HepG2 (cell line): ENCODE measurements around the gene HSD3B7. TPM values are rescaled to one million over a fixed set of nuclear protein-coding genes. Genes with fewer than 3 reads are reported as not detected.

Experiments used
- HNF4G ChIP-seq, 2 experiments: sonication (generic) in 1 of 2; formaldehyde crosslinking in 1 of 2; IDR thresholded peaks; 2 replicates each; pipeline versions ENCODE4 v1.4.0 to v1.6.1; 2011 to 2020; ENCODE audit warnings: borderline replicate concordance in 2 of 2, low read depth in 2 of 2, mild to moderate bottlenecking in 2 of 2, low read length in 1 of 2, missing genetic modification reagents in 1 of 2, moderate library complexity in 1 of 2
- JUNB ChIP-seq: sonication (generic); formaldehyde crosslinking; IDR thresholded peaks from 2 replicates; pipeline ENCODE4 v1.8.0; 2022; ENCODE audit warnings: missing genetic modification reagents, mild to moderate bottlenecking, borderline replicate concordance
- MAFG ChIP-seq: sonication (generic); formaldehyde crosslinking; IDR thresholded peaks from 2 replicates; pipeline ENCODE4 v1.5.1; 2020; ENCODE audit warnings: mild to moderate bottlenecking, missing genetic modification reagents
- NFE2 ChIP-seq: sonication (generic); formaldehyde crosslinking; IDR thresholded peaks from 2 replicates; pipeline ENCODE4 v1.4.0; 2020; ENCODE audit warnings: missing genetic modification reagents
- POLR2AphosphoS2 ChIP-seq: IDR thresholded peaks from 2 replicates; pipeline ENCODE4 v1.6.1; 2011; ENCODE audit warnings: low read depth, low read length, improper control_type of control experiment
- RFX5 ChIP-seq: IDR thresholded peaks from 2 replicates; pipeline ENCODE4 v1.6.1; 2011; ENCODE audit warnings: low read depth, low read length, improper control_type of control experiment
- SKI ChIP-seq: fragments of 450-650 bp; IDR thresholded peaks from one replicate; pipeline ENCODE4 v1.6.1; 2018; ENCODE audit warnings: mild to moderate bottlenecking; ENCODE audit not compliant: partially characterized antibody
- SOX5 ChIP-seq: IDR thresholded peaks from 2 replicates; pipeline ENCODE4 v1.6.1; 2016; ENCODE audit warnings: borderline replicate concordance
- SP2 ChIP-seq: sonication (generic); formaldehyde crosslinking; IDR thresholded peaks from 2 replicates; pipeline ENCODE4 v1.5.1; 2020; ENCODE audit warnings: mild to moderate bottlenecking, missing genetic modification reagents
- TBX2 ChIP-seq: sonication (generic); formaldehyde crosslinking; IDR thresholded peaks from 2 replicates; pipeline ENCODE4 v1.5.0; 2020; ENCODE audit warnings: missing genetic modification reagents, mild to moderate bottlenecking, borderline replicate concordance
- TEAD2 ChIP-seq: sonication (generic); formaldehyde crosslinking; IDR thresholded peaks from 2 replicates; pipeline ENCODE4 v1.9.0; 2021; ENCODE audit warnings: missing genetic modification reagents
- ZFP1 ChIP-seq: IDR thresholded peaks from 2 replicates; pipeline ENCODE4 v1.6.1; 2016
- ZMYM3 ChIP-seq: sonication (generic); formaldehyde crosslinking; IDR thresholded peaks from 2 replicates; pipeline ENCODE4 v1.5.1; 2020; ENCODE audit warnings: mild to moderate bottlenecking, missing genetic modification reagents
- ZNF337 ChIP-seq: sonication (generic); formaldehyde crosslinking; IDR thresholded peaks from 2 replicates; pipeline ENCODE4 v1.5.1; 2020; ENCODE audit warnings: missing genetic modification reagents, low read depth, mild to moderate bottlenecking, borderline replicate concordance
- ZNF775 ChIP-seq: sonication (generic); formaldehyde crosslinking; IDR thresholded peaks from 2 replicates; pipeline ENCODE4 v1.4.0; 2020; ENCODE audit warnings: missing genetic modification reagents, mild to moderate bottlenecking, moderate library complexity, borderline replicate concordance
- polyA plus RNA-seq, 8 experiments: library from polyadenylated mRNA; depleted of rRNA in 3 of 8; stranded (reverse) in 7 of 8; unstranded in 1 of 8; fragments of >200 nt; fragmentation: Illumina TruSeq in 4 of 8; extraction: Trizol in 4 of 8; gene quantifications; 2 replicates each; pipeline versions ENCODE4 v1.2.1 to v1.2.3, GENCODE V29; 2011 to 2016; ENCODE audit warnings: low read depth in 4 of 8, missing spikeins in 1 of 8, mixed read lengths in 1 of 8; ENCODE audit not compliant: insufficient read depth in 1 of 8
- total RNA-seq, 5 experiments: library from RNA; depleted of rRNA; stranded (reverse); fragments of >200 nt; fragmentation: Illumina TruSeq; extraction: Trizol; gene quantifications; 2 replicates each; pipeline ENCODE4 v1.2.3, GENCODE V29; 2016; ENCODE audit warnings: low read depth in 1 of 5
- TF ChIP-seq, protein P1 (sequence below): sonication (generic); formaldehyde crosslinking; IDR thresholded peaks from 2 replicates; pipeline ENCODE4 v1.4.0; 2020; ENCODE audit warnings: mild to moderate bottlenecking, missing genetic modification reagents
- TF ChIP-seq, protein P2 (sequence below): sonication (generic); formaldehyde crosslinking; IDR thresholded peaks from 2 replicates; pipeline ENCODE4 v1.5.0; 2020; ENCODE audit warnings: missing genetic modification reagents
- TF ChIP-seq, protein P3 (sequence below): sonication (generic); formaldehyde crosslinking; IDR thresholded peaks from 2 replicates; pipeline ENCODE4 v1.4.0; 2020; ENCODE audit warnings: missing genetic modification reagents, borderline replicate concordance
- TF ChIP-seq, protein P4 (sequence below), 2 experiments: sonication (generic) in 1 of 2; formaldehyde crosslinking in 1 of 2; IDR thresholded peaks; 2 replicates each; pipeline versions ENCODE4 v1.5.1 to v1.6.1; 2011 to 2020; ENCODE audit warnings: borderline replicate concordance in 1 of 2, low read depth in 1 of 2, low read length in 1 of 2, mild to moderate bottlenecking in 1 of 2, missing genetic modification reagents in 1 of 2, moderate library complexity in 1 of 2

HSD3B7 gene
- total and polyA plus RNA-seq, 2 of the 13 experiments (the other 11 are each of a cell fraction or from before 2014, with no cell fraction given): 32.9 to 69.7 TPM

DNA sequence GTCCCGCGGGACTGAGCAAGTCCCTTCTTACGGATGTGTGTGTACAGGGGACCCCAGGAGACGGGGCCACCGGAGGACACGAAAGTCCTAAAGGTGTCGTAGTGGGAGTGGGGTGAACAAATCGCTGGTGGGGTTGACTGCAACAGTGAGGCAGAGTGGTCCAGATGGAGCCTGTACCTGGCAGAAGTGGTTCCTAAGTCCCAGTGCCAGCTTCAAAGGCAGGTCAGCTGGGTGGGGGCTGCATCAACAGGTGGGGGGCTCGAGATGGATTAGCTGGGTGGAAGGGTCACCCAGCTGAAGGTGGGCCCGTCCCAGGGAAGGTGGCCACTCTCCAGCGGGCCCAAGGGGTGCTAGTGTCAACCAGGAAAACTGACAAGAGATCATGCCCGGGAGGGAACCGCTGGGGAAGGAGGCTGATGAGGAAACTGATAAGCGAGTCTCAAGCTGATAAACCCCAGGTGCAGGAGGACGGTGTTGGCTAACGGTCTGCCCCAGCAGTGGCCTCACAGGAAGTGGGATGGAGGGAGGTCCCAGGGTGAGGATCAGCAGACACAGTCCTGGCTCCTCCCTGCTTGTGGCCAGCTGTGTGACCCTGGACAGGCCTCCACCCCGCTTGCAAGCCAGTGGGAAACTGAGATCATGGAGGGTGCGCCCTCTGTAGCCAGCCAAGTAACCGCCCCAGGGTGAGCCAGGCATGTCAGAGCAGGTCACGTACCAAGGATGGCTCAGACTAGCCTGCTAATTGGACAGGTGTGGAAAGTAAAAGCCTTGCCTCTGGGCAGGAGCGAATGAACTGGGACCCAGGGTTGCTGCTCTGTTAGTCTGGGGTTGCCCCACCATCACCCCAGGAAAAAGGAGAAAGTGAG is 35.1 kb upstream of the HSD3B7 start (continued):
- TF ChIP-seq, protein P1, sequence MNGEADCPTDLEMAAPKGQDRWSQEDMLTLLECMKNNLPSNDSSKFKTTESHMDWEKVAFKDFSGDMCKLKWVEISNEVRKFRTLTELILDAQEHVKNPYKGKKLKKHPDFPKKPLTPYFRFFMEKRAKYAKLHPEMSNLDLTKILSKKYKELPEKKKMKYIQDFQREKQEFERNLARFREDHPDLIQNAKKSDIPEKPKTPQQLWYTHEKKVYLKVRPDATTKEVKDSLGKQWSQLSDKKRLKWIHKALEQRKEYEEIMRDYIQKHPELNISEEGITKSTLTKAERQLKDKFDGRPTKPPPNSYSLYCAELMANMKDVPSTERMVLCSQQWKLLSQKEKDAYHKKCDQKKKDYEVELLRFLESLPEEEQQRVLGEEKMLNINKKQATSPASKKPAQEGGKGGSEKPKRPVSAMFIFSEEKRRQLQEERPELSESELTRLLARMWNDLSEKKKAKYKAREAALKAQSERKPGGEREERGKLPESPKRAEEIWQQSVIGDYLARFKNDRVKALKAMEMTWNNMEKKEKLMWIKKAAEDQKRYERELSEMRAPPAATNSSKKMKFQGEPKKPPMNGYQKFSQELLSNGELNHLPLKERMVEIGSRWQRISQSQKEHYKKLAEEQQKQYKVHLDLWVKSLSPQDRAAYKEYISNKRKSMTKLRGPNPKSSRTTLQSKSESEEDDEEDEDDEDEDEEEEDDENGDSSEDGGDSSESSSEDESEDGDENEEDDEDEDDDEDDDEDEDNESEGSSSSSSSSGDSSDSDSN (CRISPR knock-in tag): peak; percentile 93
- peak; percentile 93 for TF ChIP-seq TBX2 (CRISPR knock-in tag)
- peak; percentile 78 for TF ChIP-seq ZMYM3 (CRISPR knock-in tag)
- TF ChIP-seq ZNF337 (CRISPR knock-in tag): no peak
- TF ChIP-seq JUNB (CRISPR knock-in tag): no peak
- TF ChIP-seq, protein P2, sequence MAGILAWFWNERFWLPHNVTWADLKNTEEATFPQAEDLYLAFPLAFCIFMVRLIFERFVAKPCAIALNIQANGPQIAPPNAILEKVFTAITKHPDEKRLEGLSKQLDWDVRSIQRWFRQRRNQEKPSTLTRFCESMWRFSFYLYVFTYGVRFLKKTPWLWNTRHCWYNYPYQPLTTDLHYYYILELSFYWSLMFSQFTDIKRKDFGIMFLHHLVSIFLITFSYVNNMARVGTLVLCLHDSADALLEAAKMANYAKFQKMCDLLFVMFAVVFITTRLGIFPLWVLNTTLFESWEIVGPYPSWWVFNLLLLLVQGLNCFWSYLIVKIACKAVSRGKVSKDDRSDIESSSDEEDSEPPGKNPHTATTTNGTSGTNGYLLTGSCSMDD (CRISPR knock-in tag): no peak
- TF ChIP-seq RFX5: 0 out of 2 replicates have a peak, but pooled peaks have one; percentile 40
- 0 out of 2 replicates have a peak, but pooled peaks have one; percentile 62 for TF ChIP-seq ZNF775 (CRISPR knock-in tag)
- peak; percentile 54; the same call in 1 of the 2 replicates for TF ChIP-seq ZFP1 (CRISPR knock-in tag)
- no peak for TF ChIP-seq HNF4G (IDR thresholded peaks at IDR 0.05; ENCODE audit: borderline replicate concordance, low read depth, low read length)
- TF ChIP-seq HNF4G (CRISPR knock-in tag; IDR thresholded peaks at IDR 0.05; ENCODE audit: borderline replicate concordance, low read depth): no peak
- peak; percentile 67 for TF ChIP-seq SOX5
- peak; percentile 64 for TF ChIP-seq SKI
- TF ChIP-seq NFE2: no peak
- TF ChIP-seq POLR2AphosphoS2: no peak
- TF ChIP-seq SP2 (CRISPR knock-in tag): peak; percentile 48; the same call in 1 of the 2 replicates
- TF ChIP-seq TEAD2: no peak
- TF ChIP-seq, protein P3, sequence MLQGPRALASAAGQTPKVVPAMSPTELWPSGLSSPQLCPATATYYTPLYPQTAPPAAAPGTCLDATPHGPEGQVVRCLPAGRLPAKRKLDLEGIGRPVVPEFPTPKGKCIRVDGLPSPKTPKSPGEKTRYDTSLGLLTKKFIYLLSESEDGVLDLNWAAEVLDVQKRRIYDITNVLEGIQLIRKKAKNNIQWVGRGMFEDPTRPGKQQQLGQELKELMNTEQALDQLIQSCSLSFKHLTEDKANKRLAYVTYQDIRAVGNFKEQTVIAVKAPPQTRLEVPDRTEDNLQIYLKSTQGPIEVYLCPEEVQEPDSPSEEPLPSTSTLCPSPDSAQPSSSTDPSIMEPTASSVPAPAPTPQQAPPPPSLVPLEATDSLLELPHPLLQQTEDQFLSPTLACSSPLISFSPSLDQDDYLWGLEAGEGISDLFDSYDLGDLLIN (CRISPR knock-in tag): no peak
- TF ChIP-seq, protein P4, sequence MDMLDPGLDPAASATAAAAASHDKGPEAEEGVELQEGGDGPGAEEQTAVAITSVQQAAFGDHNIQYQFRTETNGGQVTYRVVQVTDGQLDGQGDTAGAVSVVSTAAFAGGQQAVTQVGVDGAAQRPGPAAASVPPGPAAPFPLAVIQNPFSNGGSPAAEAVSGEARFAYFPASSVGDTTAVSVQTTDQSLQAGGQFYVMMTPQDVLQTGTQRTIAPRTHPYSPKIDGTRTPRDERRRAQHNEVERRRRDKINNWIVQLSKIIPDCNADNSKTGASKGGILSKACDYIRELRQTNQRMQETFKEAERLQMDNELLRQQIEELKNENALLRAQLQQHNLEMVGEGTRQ (IDR thresholded peaks at IDR 0.05; ENCODE audit: low read depth, low read length): no peak
- TF ChIP-seq, protein P4 (CRISPR knock-in tag; IDR thresholded peaks at IDR 0.05; ENCODE audit: borderline replicate concordance): no peak
- no peak for TF ChIP-seq MAFG (CRISPR knock-in tag)
